SK-N-SH (cell line): ENCODE results near the gene TUT7. TPM values are rescaled to one million over a fixed set of nuclear protein-coding genes. Genes with fewer than 3 reads are reported as not detected.

ENCODE experiments used
- CTCF ChIA-PET: fragments of 300-600, 350-600 bp; formaldehyde crosslinking; extraction: SDS; loops from one replicate; lab custom pipeline; 2021; lab: Yijun Ruan, JAX
- POLR2A ChIA-PET: fragments of 350-600 bp; sonication (Branson Sonifier 250); formaldehyde crosslinking; extraction: SDS; loops from one replicate; lab custom pipeline; 2020; ENCODE audit warnings: antibody characterized with exemption, inconsistent platforms; lab: Yijun Ruan, JAX
- DNase-seq: peaks from one replicate; pipeline ENCODE4 v3.0.0; 2012
- H2AFZ ChIP-seq: fragments of 200-600 bp; sonication (generic); 2 replicates; pipeline ENCODE4 v1.8.1; 2016; ENCODE audit warnings: antibody characterized with exemption, mild to moderate bottlenecking, low read depth
- H3F3A ChIP-seq: fragments of 200-600 bp; sonication (generic); replicated peaks from 2 replicates; pipeline ENCODE3; 2016; ENCODE audit warnings: antibody characterized with exemption, mild to moderate bottlenecking; ENCODE audit not compliant: insufficient read depth
- H3K27ac ChIP-seq, 2 experiments: fragments of 200-500 bp in 1 of 2; fragments of 200-600 bp in 1 of 2; sonication (Bioruptor generic) in 1 of 2; sonication (generic), shearing (Covaris generic) in 1 of 2; 2 replicates each; pipeline versions ENCODE4 v1.5.1 to v1.6.1; 2014 to 2016; ENCODE audit warnings: low read depth in 2 of 2, inconsistent platforms in 1 of 2, low read length in 1 of 2, mild to moderate bottlenecking in 1 of 2, mixed read lengths in 1 of 2
- H3K27me3 ChIP-seq: fragments of 200-600 bp; sonication (generic), shearing (Covaris generic); 2 replicates; pipeline ENCODE4 v1.6.1; 2016; ENCODE audit warnings: mixed run types; ENCODE audit not compliant: insufficient read depth
- H3K36me3 ChIP-seq, 2 experiments: fragments of 200-500 bp in 1 of 2; fragments of 200-600 bp in 1 of 2; sonication (Bioruptor generic) in 1 of 2; sonication (generic) in 1 of 2; replicated peaks in 1 of 2; 2 replicates each; pipeline versions ENCODE3 to v1.5.1; 2014 to 2016; ENCODE audit warnings: low read length in 1 of 2, mild to moderate bottlenecking in 1 of 2; ENCODE audit not compliant: insufficient read depth in 2 of 2, control insufficient read depth in 1 of 2
- H3K4me1 ChIP-seq, 2 experiments: fragments of 200-500 bp in 1 of 2; fragments of 200-600 bp in 1 of 2; sonication (Bioruptor generic) in 1 of 2; sonication (generic), shearing (Covaris generic) in 1 of 2; 2 replicates each; pipeline versions ENCODE4 v1.5.1 to v1.6.1; 2014 to 2016; ENCODE audit warnings: low read depth in 1 of 2, low read length in 1 of 2, mixed run types in 1 of 2; ENCODE audit not compliant: insufficient read depth in 2 of 2, control insufficient read depth in 1 of 2
- H3K4me2 ChIP-seq: fragments of 200-600 bp; sonication (generic), shearing (Covaris generic); 2 replicates; pipeline ENCODE4 v1.6.1; 2017; ENCODE audit warnings: mixed run types
- H3K4me3 ChIP-seq, 2 experiments: fragments of 200-500 bp in 1 of 2; fragments of 200-600 bp in 1 of 2; sonication (Bioruptor generic) in 1 of 2; sonication (generic), shearing (Covaris generic) in 1 of 2; 2 replicates each; pipeline versions ENCODE4 v1.5.1 to v1.8.1; 2014 to 2016; ENCODE audit warnings: low read depth in 2 of 2, inconsistent platforms in 1 of 2, low read length in 1 of 2, mild to moderate bottlenecking in 1 of 2, mixed read lengths in 1 of 2, moderate library complexity in 1 of 2
- H3K79me2 ChIP-seq: fragments of 200-600 bp; sonication (generic); 2 replicates; pipeline ENCODE4 v1.8.1; 2017; ENCODE audit warnings: mild to moderate bottlenecking; ENCODE audit not compliant: insufficient read depth
- H3K9ac ChIP-seq: fragments of 200-600 bp; sonication (generic); 2 replicates; pipeline ENCODE4 v1.6.1; 2017; ENCODE audit warnings: mixed run types
- H3K9me2 ChIP-seq: fragments of 200-600 bp; sonication (generic); 2 replicates; pipeline ENCODE4 v1.6.1; 2017; ENCODE audit warnings: mixed run types
- H3K9me3 ChIP-seq: fragments of 200-600 bp; sonication (generic); 2 replicates; pipeline ENCODE4 v1.6.1; 2017; ENCODE audit warnings: mixed run types, mild to moderate bottlenecking, moderate library complexity
- H4K20me1 ChIP-seq: fragments of 200-600 bp; sonication (generic); 2 replicates; pipeline ENCODE4 v1.6.1; 2017; ENCODE audit warnings: mild to moderate bottlenecking, mixed run types; ENCODE audit not compliant: insufficient read depth
- CHD2 ChIP-seq: fragments of 150-350 bp; IDR thresholded peaks from 2 replicates; pipeline ENCODE4 v1.6.1; 2018; ENCODE audit warnings: low read length; ENCODE audit not compliant: partially characterized antibody
- CTCF ChIP-seq: fragments of 200-600 bp; sonication (generic); IDR thresholded peaks from 2 replicates; pipeline ENCODE4 v1.6.1; 2017; ENCODE audit warnings: antibody characterized with exemption, mild to moderate bottlenecking, moderate library complexity
- ELF1 ChIP-seq: IDR thresholded peaks from 2 replicates; pipeline ENCODE4 v1.4.0; 2012
- FOSL2 ChIP-seq: IDR thresholded peaks from 2 replicates; pipeline ENCODE4 v1.4.0; 2012; ENCODE audit warnings: low read depth, mild to moderate bottlenecking, moderate library complexity, borderline replicate concordance
- FOXJ3 ChIP-seq: sonication (generic); formaldehyde crosslinking; IDR thresholded peaks from 2 replicates; pipeline ENCODE4 v1.5.1; 2020; ENCODE audit warnings: mild to moderate bottlenecking, missing genetic modification reagents
- GABPA ChIP-seq: IDR thresholded peaks from 2 replicates; pipeline ENCODE4 v1.4.0; 2012; ENCODE audit warnings: low read depth, mild to moderate bottlenecking
- GATA2 ChIP-seq: sonication (generic); formaldehyde crosslinking; IDR thresholded peaks from 2 replicates; pipeline ENCODE4 v1.5.0; 2020; ENCODE audit warnings: mild to moderate bottlenecking, missing genetic modification reagents
- NFIC ChIP-seq: IDR thresholded peaks from 2 replicates; pipeline ENCODE4 v1.4.0; 2012; ENCODE audit warnings: borderline replicate concordance
- NRF1 ChIP-seq: IDR thresholded peaks from 2 replicates; pipeline ENCODE4 v1.6.1; 2012; ENCODE audit warnings: low read depth, mild to moderate bottlenecking, low read length
- RAD21 ChIP-seq: IDR thresholded peaks from 2 replicates; pipeline ENCODE4 v1.6.1; 2012; ENCODE audit warnings: mild to moderate bottlenecking, low read length
- RXRA ChIP-seq: IDR thresholded peaks from 2 replicates; pipeline ENCODE4 v1.4.0; 2012; ENCODE audit warnings: low read depth, mild to moderate bottlenecking, borderline replicate concordance
- SIN3A ChIP-seq: IDR thresholded peaks from 2 replicates; pipeline ENCODE4 v1.6.1; 2012; ENCODE audit warnings: low read depth, mild to moderate bottlenecking, low read length, moderate library complexity, borderline replicate concordance
- SMC3 ChIP-seq: IDR thresholded peaks from 2 replicates; pipeline ENCODE4 v1.6.1; 2012; ENCODE audit warnings: low read depth, low read length, improper control_type of control experiment
- TEAD4 ChIP-seq: IDR thresholded peaks from 2 replicates; pipeline ENCODE4 v1.4.0; 2012; ENCODE audit warnings: mild to moderate bottlenecking, borderline replicate concordance; ENCODE audit not compliant: insufficient read depth
- USF2 ChIP-seq: fragments of 150-350 bp; IDR thresholded peaks from 2 replicates; pipeline ENCODE4 v1.6.1; 2017; ENCODE audit warnings: antibody characterized with exemption, low read length, low read depth, borderline replicate concordance
- YY1 ChIP-seq: IDR thresholded peaks from 2 replicates; pipeline ENCODE4 v1.4.0; 2012; ENCODE audit warnings: low read depth, mild to moderate bottlenecking
- WGBS: methylation state at CpG from one replicate; pipeline ENCODE4 v1.1.6; 2017; ENCODE audit warnings: low lambda C conversion rate; 5-methylcytosine and 5-hydroxymethylcytosine counted together
- polyA plus RNA-seq, 3 experiments: library from polyadenylated mRNA; depleted of rRNA; stranded (reverse); fragments of >200 nt; gene quantifications; 2 replicates each; pipeline ENCODE4 v1.2.3, GENCODE V29; 2012
- TF ChIP-seq, protein P1 (sequence below): IDR thresholded peaks from 2 replicates; pipeline ENCODE4 v1.4.0; 2012; ENCODE audit warnings: low read depth, borderline replicate concordance
- TF ChIP-seq, protein P2 (sequence below): fragments of 150-350 bp; IDR thresholded peaks from 2 replicates; pipeline ENCODE4 v1.6.1; 2016; ENCODE audit warnings: mild to moderate bottlenecking, low read depth, low read length

The TUT7 gene
- polyA plus RNA-seq, 1 of the 3 experiments (the other 2 are of a cell fraction), result 6.7 TPM

DNA sequence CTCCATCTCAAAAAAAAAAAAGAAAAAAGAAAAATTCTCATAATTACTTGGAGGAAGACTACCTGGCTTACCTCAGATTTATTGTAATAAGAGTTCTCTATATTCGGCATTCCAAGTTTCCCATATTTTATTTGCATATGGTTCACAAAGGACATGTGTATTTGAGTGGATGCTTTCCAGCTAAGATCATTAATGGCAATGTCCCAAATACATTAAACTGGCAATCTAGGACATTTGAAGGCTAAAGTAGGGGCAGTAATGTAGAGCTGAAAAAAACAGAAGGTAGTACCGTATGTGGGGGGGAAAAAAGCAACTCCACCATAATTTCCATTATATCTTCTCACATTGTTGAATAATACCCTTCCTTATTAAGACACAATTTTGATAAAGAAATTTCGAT is 4.9 kb downstream of the TUT7 start:
- Histone ChIP-seq H3K4me1 (peaks cover 12 to 23% of the 10 kb centered on the region in 2 experiments; a peak in 3 of 4 replicates), H3K27ac (no peak overlapping the region), H2AFZ (no peak overlapping the region), H3K36me3 (peaks cover 31 to 40% of the 10 kb centered on the region in 2 experiments), H3K4me3 (no peak overlapping the region), H3K4me2 (no peak overlapping the region), H3F3A (peaks cover 7% of the 10 kb centered on the region)
- CTCF ChIA-PET, result no interaction called here
- no peak for DNase-seq
- WGBS, result 84% methylated on average over 3 of the region's 3 CpGs
- TF ChIP-seq, protein P1, sequence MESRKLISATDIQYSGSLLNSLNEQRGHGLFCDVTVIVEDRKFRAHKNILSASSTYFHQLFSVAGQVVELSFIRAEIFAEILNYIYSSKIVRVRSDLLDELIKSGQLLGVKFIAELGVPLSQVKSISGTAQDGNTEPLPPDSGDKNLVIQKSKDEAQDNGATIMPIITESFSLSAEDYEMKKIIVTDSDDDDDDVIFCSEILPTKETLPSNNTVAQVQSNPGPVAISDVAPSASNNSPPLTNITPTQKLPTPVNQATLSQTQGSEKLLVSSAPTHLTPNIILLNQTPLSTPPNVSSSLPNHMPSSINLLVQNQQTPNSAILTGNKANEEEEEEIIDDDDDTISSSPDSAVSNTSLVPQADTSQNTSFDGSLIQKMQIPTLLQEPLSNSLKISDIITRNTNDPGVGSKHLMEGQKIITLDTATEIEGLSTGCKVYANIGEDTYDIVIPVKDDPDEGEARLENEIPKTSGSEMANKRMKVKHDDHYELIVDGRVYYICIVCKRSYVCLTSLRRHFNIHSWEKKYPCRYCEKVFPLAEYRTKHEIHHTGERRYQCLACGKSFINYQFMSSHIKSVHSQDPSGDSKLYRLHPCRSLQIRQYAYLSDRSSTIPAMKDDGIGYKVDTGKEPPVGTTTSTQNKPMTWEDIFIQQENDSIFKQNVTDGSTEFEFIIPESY, result no peak
- no peak for TF ChIP-seq NRF1
- no peak for TF ChIP-seq GABPA
- no peak for TF ChIP-seq SIN3A
- no peak for TF ChIP-seq USF2
- no peak for TF ChIP-seq RAD21
- no peak for TF ChIP-seq CHD2
- TF ChIP-seq TEAD4, result no peak
- TF ChIP-seq FOXJ3 (CRISPR knock-in tag), result no peak
- TF ChIP-seq ELF1, result no peak
- no peak for TF ChIP-seq FOSL2
- no peak for TF ChIP-seq RXRA
- no peak for TF ChIP-seq GATA2 (CRISPR knock-in tag)
- TF ChIP-seq, protein P2, sequence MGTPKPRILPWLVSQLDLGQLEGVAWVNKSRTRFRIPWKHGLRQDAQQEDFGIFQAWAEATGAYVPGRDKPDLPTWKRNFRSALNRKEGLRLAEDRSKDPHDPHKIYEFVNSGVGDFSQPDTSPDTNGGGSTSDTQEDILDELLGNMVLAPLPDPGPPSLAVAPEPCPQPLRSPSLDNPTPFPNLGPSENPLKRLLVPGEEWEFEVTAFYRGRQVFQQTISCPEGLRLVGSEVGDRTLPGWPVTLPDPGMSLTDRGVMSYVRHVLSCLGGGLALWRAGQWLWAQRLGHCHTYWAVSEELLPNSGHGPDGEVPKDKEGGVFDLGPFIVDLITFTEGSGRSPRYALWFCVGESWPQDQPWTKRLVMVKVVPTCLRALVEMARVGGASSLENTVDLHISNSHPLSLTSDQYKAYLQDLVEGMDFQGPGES, result no peak
- no peak for TF ChIP-seq SMC3
- TF ChIP-seq NFIC, result no peak
- no peak for TF ChIP-seq YY1
- TF ChIP-seq CTCF, result no peak
- TF ChIP-seq, all 33 proteins: peak for 0
- Histone ChIP-seq H3K79me2 (peaks cover 87% of the 10 kb centered on the region), H3K27me3 (no peaks in the 10 kb centered on the region), H3K9me3 (no peaks in the 10 kb centered on the region), H4K20me1 (no peaks in the 10 kb centered on the region), H3K9ac (no peak overlapping the region), H3K9me2 (no peaks in the 10 kb centered on the region)
- POLR2A ChIA-PET, result no interaction called here
